ENCODE data around the gene SLC26A11.

SLC26A11 gene

GRCh38 chr17:80220054-80220735 lies at the start of gene SLC26A11, which contains the start of gene SGSH:
SLC26A11 (plus strand) TSS chr17:80220427; CDS start chr17:80221561, 1,134 bp downstream.
SGSH (minus strand) TSS chr17:80220333; CDS start chr17:80220313, 20 bp downstream.
- peak; percentile 84 for DNase-seq

GRCh38 chr17:80171681-80172080 lies 48.5 kb upstream of the SLC26A11 start:
- DNase-seq = no peak

- no peak for DNase-seq
Observed at GRCh38 chr17:80173126-80173525, 47.1 kb upstream of the SLC26A11 start.

- no peak for DNase-seq
Observed at GRCh38 chr17:80173916-80174315, 46.3 kb upstream of the SLC26A11 start.

GRCh38 chr17:80176757-80177156 lies 43.5 kb upstream of the SLC26A11 start:
- no peak for DNase-seq

GRCh38 chr17:80177986-80178595 lies 42.1 kb upstream of the SLC26A11 start:
- DNase-seq = no peak

GRCh38 chr17:80180192-80180591 lies 40.0 kb upstream of the SLC26A11 start:
- no peak for DNase-seq

- no peak for DNase-seq
Observed at GRCh38 chr17:80181431-80181830, 38.8 kb upstream of the SLC26A11 start.

GRCh38 chr17:80182118-80182844 lies 37.9 kb upstream of the SLC26A11 start:
- DNase-seq = no peak

- DNase-seq = no peak
Observed at GRCh38 chr17:80182845-80183223, 37.4 kb upstream of the SLC26A11 start.

- no peak for DNase-seq
Observed at GRCh38 chr17:80183581-80184422, 36.4 kb upstream of the SLC26A11 start.

- DNase-seq = no peak
Observed at GRCh38 chr17:80184423-80184714, 35.9 kb upstream of the SLC26A11 start.

GRCh38 chr17:80185968-80186367 lies 34.3 kb upstream of the SLC26A11 start:
- no peak for DNase-seq

- DNase-seq = no peak
Observed at GRCh38 chr17:80187090-80187489, 33.1 kb upstream of the SLC26A11 start.

- peak; percentile 64 for DNase-seq
Observed at GRCh38 chr17:80187515-80187941, 32.7 kb upstream of the SLC26A11 start.

GRCh38 chr17:80189611-80190010 lies 30.6 kb upstream of the SLC26A11 start:
- DNase-seq = no peak

GRCh38 chr17:80190716-80191115 lies 29.5 kb upstream of the SLC26A11 start:
- DNase-seq = no peak

GRCh38 chr17:80191192-80191591 lies 29.0 kb upstream of the SLC26A11 start:
- DNase-seq = peak; percentile 23

- DNase-seq = peak; percentile 45
Observed at GRCh38 chr17:80191865-80192661, 28.2 kb upstream of the SLC26A11 start.

GRCh38 chr17:80195141-80195540 lies 25.1 kb upstream of the SLC26A11 start:
- no peak for DNase-seq

GRCh38 chr17:80195671-80196529 lies 24.3 kb upstream of the SLC26A11 start:
- no peak for DNase-seq
